Ecto neural progenitor cell (in vitro differentiated cells): ENCODE data around the gene IL10.
"Not testable (repeated sequence)": the region's sequence is repeated elsewhere in the genome, so short reads cannot be mapped to it uniquely, and the experiment has no call there.

Source experiments
- DNase-seq: peaks from one replicate; pipeline ENCODE4 v3.0.0-alpha.2; 2018; ENCODE audit warnings: low spot score

Gene IL10

DNA sequence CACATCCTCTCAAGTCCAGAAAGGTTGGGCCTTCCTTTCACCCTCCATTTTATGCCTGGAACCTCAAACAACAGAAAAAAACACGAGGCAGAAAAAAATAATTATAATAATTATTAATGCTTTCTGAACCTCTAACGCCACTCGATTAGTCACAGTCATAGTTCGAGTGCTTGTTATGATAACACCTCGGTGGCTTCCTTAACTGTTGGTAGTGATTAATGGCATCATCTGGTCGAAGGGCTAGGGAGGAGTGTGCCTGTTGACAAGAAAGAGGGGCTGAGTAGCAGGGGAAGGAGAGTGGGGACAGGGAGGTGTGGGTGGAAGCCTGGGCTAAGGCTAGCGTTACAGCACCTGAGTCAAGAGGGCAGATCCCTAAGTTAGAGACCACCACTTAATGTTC, 21.3 kb upstream of the IL10 start:
- DNase-seq: no peak

DNA sequence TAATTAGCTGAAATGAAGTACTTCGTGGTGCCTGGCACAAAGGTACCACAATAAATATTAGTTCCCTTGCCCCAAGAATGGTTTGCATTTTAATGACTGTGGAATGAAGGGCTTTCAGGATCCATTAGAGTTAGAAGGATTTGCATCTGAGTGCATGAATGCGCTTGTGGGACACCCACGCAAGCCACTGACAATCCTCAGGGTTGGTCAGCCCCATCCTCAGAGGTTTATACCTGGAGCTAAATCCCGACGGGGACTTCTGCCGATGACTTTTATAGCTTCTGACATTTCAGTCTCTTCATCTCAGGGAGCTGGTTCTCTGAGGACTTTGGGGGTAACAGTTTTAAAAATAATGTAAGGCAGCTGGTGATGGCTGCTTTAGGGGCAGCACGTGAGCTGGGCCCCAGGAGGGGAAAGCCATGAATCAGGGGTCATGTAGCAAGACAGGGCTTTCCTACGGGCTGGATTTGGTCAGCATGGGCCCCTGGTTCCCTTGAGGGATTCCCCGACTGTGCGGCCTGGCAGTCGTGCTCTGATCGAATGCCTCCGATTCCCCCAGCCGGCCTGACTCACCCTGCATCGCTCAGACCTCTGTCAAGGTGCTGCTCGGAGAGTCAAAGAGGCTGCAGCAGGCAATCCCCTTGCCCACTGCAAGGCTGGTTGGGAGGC, 20.8 kb upstream of the IL10 start:
- DNase-seq: no peak

DNA sequence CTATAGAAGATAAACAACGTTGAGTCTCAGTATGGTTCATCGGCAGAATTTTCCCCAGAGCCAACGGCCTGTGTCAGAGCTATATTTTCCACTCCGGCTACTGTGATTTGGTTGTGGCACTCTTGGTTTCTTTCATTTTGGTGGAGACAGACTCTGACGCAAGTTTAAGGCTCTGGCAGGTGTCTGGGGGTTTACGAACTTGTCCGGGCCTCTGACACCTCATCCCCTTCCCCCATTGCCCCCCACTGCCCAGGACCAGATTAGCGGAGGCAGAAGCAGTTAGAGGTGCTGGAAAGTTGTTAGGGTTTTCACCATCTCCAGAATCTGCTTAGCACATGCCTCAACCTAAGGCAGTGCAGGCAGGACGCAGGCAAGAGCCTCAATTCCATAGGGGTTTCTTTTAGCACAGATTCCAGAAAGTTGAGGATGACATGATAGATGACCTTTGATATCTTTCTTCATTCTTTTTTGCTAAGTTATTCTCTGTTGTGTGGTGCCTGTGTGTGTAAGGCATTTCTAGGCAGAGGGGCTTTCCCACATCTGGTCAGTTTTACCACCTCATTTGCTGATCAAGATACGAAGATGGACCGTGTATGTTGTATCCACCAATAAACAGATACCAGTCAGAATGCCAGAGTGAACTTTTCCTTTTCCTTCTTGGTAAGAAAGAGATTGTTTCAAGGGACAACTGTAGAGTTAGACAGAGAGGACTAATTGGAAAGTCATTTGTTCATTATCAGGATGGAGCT, 18.4 kb upstream of the IL10 start:
- DNase-seq: no peak

DNA sequence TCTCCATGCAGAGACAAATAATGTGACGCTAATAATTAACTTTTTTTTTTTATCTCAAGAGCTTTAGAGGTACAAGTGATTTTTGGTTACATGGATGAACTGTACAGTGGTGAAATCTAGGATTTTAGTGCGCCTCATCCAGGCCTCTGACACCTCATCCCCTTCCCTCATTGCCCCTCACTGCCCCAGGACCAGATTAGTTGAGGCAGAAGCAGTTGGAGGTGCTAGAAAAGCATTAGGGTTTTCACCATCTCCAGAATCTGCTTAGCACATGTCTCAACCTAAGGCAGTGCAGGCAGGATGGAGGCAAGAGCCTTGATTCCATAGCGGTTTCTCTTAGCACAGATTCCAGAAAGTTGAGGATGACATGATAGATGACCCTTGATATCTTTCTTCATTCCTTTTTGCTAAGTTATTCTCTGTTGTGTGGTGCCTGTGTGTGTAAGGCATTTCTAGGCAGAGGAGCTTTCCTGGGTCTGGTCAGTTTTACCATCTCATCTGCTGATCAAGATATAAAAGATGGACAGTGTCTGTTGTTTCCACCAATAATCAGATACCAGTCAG, 16.3 kb upstream of the IL10 start:
- DNase-seq: no peak

DNA sequence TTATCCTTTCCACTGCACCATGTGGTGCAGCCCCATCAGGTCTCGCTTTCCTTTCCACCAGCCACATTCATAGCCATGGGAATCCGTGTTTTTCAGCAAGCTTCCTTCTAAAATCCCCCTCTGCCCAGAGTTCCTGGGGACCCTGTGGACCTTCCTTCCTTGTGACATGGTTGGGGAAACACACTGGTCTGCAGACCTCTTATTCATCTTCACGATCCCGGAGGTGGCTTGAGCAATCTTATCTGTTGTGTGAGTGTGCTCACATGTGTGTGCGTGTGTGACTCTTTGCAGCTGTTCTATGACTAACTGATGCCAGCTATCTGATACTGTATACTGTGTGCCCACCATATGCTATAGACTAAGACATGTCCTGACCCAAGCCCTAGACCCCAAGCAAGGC, 15.6 kb upstream of the IL10 start:
- no peak for DNase-seq

DNA sequence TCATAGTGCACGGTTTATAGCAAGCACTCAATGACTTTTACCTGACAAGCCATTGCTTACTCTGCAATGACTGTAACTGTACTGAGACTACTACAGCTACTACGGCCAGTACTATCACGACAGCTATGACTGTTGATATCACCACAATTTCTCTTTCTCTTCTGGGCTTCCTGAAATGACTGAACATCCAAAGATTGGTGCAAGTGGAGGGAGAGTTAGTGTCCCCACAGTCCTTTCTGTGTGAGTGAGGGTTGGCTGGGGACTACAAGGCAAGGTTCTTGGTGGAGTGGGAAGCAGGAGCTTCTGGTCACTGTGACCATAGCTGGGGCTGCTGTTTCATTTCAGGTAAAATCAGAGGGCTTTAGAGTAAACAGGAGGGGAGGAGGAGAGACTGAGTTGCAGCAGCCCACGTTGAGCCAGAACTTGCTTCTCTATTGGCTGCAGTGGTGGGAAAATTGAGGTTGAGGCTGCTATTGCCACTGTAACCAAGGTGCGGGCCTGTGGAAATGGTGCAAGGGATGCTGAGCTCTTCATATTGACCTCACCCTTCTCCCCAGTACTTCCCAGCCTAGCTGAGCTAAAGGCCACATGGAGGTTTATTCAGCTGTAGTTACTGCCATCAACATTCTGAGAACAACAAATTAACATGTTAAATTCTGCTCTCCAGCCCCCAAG, 14.1 kb upstream of the IL10 start:
- no peak for DNase-seq

DNA sequence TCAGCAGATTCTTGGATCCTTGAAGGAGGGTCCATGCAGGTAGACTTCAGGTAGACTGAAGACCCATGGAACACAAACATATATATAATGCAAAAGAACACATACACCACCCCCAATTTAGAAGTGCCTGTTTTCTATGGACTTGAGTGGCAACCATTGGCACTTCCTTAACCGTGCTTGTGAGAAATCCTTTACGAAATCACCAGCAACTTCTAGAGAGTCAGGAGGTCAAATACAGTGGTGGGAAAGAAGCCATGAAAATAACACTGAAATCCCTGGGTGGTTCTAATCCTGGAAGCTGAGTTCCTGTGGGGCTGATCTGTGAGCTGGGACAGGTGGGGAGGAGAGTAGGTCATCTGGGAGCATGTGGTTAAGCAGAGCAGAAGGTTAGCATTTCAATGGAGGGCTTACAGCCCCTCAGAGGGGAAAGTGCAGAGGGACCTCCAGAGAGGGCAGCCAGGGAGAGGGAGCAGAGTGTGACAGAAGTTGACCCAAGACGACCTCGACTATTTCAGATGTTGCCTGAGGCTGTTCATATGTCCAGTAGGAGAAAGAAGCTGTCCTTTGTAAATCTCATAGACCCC, 13.0 kb upstream of the IL10 start:
- no peak for DNase-seq

DNA sequence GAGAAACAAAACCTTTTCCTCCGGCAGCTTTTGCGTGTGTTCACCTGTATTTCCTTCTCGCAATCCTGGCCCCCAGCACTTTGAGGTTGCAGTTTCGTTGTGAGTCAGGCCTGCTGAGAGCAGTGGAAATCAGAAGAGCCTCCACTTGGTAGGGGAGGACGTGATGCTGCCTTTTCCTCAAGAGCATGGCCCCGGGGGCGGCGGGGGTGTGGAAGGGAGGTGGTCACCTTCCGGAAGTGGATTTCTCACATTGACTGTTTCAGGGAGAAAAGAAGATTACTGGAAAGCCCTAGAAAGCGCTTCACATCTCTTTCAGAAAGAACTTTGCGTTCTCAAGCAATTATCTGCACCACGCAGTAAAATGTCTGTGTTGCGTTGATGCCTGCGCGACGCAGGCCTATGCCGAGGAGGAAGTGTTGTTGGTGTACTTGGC, 12.2 kb upstream of the IL10 start:
- no peak for DNase-seq

DNA sequence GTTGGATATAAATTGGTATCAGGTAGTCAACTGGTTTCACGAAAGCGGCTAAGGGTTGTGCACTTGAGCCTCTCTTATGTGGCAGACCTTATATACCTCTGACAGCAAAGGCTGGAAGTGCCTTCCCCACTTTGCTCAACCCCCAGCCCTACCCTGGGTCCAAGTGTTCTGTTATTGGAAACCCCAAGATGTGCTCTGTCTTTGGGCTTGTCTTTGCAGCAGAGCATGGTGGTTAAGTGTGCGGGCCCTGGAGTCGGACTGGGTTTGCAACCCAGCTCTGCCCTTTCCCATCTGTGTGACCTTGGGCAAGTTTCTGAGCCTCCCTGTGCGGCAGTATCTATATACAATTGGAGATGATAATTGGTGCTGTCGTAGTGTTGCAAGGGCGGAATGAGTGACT, 11.2 kb upstream of the IL10 start:
- no peak for DNase-seq

DNA sequence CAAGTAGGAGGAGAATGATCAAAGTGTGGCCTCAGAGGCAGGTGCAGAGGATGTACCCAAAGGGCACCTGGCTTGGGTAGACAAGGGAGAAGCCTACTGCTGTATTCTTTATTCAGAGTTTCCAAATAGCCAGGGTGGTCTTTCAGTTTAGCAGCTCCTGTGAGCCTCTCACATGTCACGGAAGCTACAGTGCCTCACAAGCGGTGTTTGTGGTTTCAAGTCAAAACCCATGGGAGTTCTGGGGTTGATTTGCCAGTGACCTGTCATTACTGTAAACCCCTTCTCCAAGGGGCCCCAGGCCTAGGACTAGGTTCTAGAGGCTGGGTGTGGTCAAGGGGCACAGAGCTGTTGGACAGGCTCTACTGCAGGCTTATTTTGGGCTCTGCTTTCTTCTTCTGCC, 10.2 kb upstream of the IL10 start:
- DNase-seq: no peak

DNA sequence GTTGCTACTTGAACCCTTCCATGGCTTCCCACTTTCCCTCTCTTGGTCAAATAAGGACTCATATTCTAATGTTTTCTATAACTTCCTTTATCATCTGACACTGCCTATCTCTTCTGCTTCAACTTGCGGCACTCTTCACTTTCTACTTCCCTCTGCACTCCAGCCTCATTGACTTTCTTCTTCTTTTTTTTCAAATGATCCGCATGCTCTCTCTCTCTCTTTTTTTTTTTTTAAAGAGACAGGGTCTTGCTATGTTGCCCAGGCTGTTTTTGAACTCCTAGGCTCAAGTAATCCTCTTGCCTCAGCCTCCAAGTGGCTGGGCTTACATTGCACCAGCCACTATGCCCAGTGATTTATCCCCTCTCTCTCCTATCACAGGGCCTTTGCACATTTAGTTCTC, 7.3 kb upstream of the IL10 start:
- DNase-seq: no peak

DNA sequence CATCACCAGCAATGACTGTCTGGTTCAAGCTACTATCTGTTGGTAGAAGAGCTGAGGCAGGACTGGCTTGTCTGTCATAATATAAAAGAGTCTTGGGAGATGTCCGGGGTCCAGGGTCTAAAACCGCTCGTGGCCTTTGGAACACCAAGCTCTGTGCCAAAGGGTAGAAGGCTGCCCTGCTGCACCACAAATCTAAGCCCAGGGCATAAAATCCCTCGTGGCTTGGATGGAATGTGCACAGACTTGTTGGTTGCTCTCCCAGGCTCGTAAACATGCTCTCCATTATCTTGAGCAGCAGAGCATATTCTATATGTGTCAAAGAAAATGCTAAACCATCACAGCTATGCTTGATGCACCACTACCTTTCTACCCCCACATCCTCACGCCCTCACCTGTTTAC, 6.6 kb upstream of the IL10 start:
- DNase-seq: not testable (repeated sequence)

DNA sequence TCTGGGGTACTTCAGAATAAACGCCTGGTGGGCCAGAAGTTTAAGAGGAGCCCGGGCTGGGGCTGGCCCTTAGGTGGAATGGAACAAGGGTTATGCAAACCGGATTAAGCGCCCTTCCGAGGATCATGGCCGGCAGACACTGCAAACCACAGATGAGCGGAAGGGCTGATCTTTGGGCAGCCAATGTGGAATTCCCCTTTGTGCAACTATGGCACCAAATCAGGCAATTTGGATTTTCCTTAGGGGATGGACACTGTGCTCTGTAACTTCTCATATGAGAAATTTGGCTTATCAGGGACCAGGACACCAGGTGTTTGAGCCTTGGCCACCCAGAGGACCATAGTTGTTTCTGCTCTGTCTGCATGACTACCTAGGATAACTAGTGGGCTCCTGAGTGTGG, 5.7 kb upstream of the IL10 start:
- DNase-seq: no peak

DNA sequence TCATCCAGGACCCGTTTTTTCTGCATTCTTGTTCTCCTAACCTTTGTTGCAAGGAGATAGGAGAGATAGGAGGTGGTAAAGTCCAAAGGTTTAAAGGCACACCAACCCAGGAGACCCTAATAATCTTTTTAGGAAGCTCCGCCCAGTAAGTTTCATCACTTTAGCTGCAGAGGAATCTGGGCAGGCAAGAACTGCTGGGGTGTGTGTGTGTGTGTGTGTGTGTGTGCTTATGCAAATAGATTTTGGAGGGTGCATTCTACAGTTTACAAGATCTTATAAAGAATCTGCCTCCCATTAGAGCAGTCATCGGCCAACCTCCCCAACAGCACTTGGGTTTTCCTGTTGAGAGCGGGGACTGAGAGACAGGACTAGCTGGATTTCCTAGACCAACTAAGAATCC, 3.9 kb upstream of the IL10 start:
- no peak for DNase-seq

DNA sequence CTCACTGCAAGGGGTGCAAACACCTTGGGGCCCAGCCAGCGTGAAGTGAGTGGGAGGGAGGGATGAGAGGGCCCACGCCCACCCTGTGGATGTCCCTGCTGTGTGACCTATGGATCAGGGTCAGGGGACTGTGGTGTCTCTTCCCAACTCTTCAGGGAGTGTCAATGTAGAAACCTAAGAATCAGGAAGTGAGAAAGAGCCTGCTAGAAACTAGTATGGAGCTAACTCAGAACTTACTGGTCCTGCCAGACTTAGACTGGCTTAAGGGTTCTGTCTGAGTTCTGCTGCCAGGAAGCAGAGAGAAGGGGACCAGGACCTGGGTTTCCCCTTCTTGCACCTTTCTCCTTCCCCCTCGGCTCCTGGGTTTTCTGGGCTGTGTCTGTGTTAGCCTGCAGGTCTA, 1.8 kb upstream of the IL10 start:
- DNase-seq: no peak

DNA sequence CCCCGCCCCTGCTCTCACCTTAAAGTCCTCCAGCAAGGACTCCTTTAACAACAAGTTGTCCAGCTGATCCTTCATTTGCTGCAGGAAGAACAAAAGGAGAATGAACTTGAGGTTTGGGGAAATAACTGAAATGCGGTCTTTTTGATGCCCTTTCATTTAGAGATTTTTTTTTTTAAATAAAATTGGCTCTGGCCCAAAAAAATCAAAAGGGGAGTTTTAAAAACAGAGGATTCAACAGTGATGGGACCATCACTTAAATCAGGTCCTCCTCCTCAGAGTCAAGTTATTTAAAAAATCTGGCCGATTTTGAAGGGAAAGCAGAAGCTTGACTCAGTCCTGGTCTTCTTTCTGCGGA, 979 bp downstream of the IL10 start:
- DNase-seq: no peak

DNA sequence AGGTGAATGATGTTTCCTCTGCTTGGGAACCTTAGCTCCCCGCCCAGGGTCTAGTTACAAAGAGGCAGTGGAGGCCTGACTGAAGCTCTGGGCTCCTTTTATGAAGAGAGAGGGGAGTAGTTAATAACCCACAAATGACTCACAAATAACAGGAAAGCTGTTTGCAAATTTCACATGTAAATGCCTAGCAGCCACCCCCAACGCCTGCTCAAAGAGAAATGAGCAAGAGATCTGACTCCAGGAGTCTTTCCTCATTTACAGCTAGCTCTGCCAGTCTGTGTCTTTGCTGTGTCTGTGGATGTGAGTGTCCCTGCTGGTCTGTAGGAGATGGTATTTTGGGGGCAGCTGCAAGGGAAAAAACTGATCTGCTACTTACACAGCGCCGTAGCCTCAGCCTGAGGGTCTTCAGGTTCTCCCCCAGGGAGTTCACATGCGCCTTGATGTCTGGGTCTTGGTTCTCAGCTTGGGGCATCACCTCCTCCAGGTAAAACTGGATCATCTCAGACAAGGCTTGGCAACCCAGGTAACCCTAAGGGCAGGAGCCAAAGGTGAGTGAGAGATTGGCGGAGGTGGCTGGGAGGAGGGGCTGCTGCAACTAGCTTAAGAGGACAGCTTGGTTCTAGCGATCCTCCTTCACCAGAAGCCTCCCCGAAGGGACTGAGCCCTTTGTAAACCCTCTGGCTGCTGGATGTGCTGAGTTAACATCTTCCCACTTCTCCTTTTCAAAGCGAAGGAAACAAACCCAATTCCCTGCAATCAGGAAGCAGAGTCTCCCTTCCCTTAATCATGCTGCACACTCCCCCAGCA, 1.6 kb downstream of the IL10 start, which contains the start of gene IL19:
TSS of gene IL19 (plus strand) at position 243 of the 807 bp plus-strand sequence. CDS start 65,890 bp downstream, outside the sequence.
- DNase-seq: no peak

DNA sequence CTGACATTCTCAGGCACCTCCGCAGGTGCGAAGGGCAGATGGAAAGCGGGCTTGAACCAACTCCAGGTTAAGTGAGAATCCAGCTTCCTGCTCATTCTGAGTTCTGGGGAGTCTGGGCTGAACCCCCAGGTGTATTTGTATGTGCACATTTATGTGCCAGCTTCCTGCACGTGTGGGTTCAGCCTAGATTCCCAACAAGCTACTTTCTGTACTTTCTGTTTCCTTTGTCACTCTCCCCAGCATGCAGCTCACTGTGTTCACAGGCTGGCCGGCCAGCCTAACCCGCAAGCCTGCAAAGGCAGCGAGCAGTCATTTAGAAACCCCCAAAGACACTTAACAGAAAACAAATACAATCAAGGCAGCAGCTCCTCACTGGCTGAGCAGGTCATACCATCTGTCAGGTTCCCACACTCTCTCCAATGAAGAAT, 3.0 kb downstream of the IL10 start:
- no peak for DNase-seq

DNA sequence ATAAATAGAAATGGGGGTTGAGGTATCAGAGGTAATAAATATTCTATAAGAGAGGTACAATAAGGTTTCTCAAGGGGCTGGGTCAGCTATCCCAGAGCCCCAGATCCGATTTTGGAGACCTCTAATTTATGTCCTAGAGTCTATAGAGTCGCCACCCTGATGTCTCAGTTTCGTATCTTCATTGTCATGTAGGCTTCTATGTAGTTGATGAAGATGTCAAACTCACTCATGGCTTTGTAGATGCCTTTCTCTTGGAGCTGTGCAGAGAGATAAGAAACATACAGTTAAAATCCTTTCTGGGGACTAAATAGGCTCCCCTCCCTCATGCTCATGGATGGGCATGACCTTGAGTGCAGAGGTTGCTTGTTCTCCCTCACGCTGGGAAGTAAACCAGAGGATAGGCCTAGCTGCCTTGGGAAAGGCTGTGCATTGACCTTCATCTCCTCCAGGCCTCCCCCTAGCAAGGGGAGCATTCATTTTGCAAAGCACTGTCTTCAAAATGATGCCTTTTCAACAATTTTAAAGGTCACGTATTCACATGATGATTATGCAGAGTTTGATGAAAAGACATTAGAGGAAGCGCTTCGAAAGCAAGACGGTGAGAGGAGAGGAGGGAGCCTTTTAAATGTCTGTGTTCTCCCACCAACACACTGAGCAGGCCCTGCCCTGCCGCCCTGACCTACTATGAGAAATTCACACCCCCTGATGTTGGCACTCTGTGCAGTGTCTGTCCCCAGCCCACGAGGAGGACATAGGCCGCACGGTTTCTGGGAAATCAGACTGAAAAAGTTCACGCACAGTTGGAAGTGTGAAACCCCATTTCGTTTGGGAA, 3.6 kb downstream of the IL10 start:
- DNase-seq: no peak

DNA sequence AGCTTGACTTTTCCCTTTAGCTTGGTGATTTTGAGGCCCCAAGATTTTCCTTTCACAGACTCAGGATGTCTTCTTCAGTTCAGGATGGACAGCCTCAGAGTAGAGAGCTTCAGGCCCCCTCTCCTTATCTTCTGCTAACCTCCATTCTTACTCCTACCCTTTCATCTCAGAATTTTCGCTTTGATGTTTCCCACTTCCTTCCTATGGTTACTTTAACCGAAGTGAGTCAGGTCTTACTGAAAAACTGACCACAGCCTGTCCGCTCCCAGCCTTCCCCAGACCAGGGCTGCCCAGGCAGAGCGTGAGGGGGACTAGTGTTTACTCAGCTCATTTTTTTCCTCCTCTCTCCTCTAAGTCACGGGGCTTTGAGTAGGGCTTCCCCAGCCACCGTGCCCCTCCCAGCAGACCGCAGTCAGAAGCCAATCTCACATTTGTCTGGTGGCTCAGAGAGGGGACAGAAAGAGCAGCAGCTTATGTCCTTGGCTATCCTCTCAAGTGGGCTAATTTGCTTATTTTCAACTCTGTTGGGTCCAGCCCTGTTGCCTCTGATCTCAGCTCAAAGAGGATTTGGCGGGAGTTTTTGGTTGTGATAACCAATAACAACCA, 5.9 kb downstream of the IL10 start:
- no peak for DNase-seq
